ENCODE results near the gene MRPL30. TPM values are rescaled to one million over a fixed set of nuclear protein-coding genes. Genes with fewer than 3 reads are reported as not detected.

Gene MRPL30
- total RNA-seq, 1 experiment from 2014 or later: 28.7 TPM

- Mint-ChIP-seq H3K9me3 (no peaks in the 10 kb centered on the region), H3K4me3 (no peak overlapping the region), H3K4me1 (peaks cover 21% of the 10 kb centered on the region), H3K27ac (no peak overlapping the region), H3K27me3 (ENCODE audit: low read depth) (no peaks in the 10 kb centered on the region; the same call in 1 of the 2 replicates), H3K36me3 (peaks cover 16% of the 10 kb centered on the region)
- ATAC-seq: no peak
- DNase-seq (ENCODE audit: low spot score): no peak
- TF ChIP-seq IRF2 (CRISPR knock-in tag; IDR thresholded peaks at IDR 0.05; ENCODE audit: borderline replicate concordance, low read depth): no peak
- TF ChIP-seq AFF4 (CRISPR knock-in tag; IDR thresholded peaks at IDR 0.05; ENCODE audit: borderline replicate concordance): no peak
- no peak for TF ChIP-seq ZNF423 (CRISPR knock-in tag; IDR thresholded peaks at IDR 0.05)
- TF ChIP-seq ZNF219 (CRISPR knock-in tag; IDR thresholded peaks at IDR 0.05; ENCODE audit: borderline replicate concordance): no peak
- TF ChIP-seq, protein P1, sequence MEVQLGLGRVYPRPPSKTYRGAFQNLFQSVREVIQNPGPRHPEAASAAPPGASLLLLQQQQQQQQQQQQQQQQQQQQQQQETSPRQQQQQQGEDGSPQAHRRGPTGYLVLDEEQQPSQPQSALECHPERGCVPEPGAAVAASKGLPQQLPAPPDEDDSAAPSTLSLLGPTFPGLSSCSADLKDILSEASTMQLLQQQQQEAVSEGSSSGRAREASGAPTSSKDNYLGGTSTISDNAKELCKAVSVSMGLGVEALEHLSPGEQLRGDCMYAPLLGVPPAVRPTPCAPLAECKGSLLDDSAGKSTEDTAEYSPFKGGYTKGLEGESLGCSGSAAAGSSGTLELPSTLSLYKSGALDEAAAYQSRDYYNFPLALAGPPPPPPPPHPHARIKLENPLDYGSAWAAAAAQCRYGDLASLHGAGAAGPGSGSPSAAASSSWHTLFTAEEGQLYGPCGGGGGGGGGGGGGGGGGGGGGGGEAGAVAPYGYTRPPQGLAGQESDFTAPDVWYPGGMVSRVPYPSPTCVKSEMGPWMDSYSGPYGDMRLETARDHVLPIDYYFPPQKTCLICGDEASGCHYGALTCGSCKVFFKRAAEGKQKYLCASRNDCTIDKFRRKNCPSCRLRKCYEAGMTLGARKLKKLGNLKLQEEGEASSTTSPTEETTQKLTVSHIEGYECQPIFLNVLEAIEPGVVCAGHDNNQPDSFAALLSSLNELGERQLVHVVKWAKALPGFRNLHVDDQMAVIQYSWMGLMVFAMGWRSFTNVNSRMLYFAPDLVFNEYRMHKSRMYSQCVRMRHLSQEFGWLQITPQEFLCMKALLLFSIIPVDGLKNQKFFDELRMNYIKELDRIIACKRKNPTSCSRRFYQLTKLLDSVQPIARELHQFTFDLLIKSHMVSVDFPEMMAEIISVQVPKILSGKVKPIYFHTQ (CRISPR knock-in tag; IDR thresholded peaks at IDR 0.05): no peak
- TF ChIP-seq SOX15 (CRISPR knock-in tag; IDR thresholded peaks at IDR 0.05): no peak
- no peak for TF ChIP-seq HMGA2 (CRISPR knock-in tag; IDR thresholded peaks at IDR 0.05)
- no peak for TF ChIP-seq ZBTB43 (CRISPR knock-in tag; IDR thresholded peaks at IDR 0.05)
- CTCF ChIA-PET: no interaction called here
- POLR2A ChIA-PET: no interaction called here
These were observed 24.1 kb upstream of the MRPL30 start for GRCh38 chr2:99156891-99157290.

GRCh38 chr2:99158599-99158998, 22.4 kb upstream of the MRPL30 start:
- peak; percentile 11; the same call in 1 of the 2 replicates for ATAC-seq
- Mint-ChIP-seq H3K9me3 (no peaks in the 10 kb centered on the region), H3K36me3 (peaks cover 22% of the 10 kb centered on the region), H3K4me3 (no peak overlapping the region), H3K27ac (no peak overlapping the region; the same call in 1 of the 2 replicates), H3K4me1 (peaks cover 21% of the 10 kb centered on the region), H3K27me3 (ENCODE audit: low read depth) (no peaks in the 10 kb centered on the region; the same call in 1 of the 2 replicates)
- no peak for DNase-seq (ENCODE audit: low spot score)
- POLR2A ChIA-PET: interaction anchor here (1.0 kb wide), 1 partner anchor 23 kb away, joined by 3 read pairs; the partner anchor contains the start of genes MITD1 and MRPL30
- CTCF ChIA-PET: interaction anchor here (0.6 to 1.9 kb wide), 6 partner anchors 8 to 156 kb away, joined by 3 to 9 read pairs (median 6); partner anchors contain the start of genes C2orf15, MITD1 and MRPL30
- TF ChIP-seq FOXP1 (CRISPR knock-in tag; IDR thresholded peaks at IDR 0.05; ENCODE audit: borderline replicate concordance): no peak
- no peak for TF ChIP-seq ZNF423 (CRISPR knock-in tag; IDR thresholded peaks at IDR 0.05)
- TF ChIP-seq E2F1 (CRISPR knock-in tag; IDR thresholded peaks at IDR 0.05): no peak
- no peak for TF ChIP-seq IRF1 (CRISPR knock-in tag; IDR thresholded peaks at IDR 0.05)
- TF ChIP-seq GABPB1 (CRISPR knock-in tag; IDR thresholded peaks at IDR 0.05): no peak
- no peak for TF ChIP-seq SP1 (CRISPR knock-in tag; conservative IDR thresholded peaks at IDR 0.05)
- no peak for TF ChIP-seq ZBTB21 (CRISPR knock-in tag; IDR thresholded peaks at IDR 0.05; ENCODE audit: borderline replicate concordance)
- no peak for TF ChIP-seq PREB (CRISPR knock-in tag; IDR thresholded peaks at IDR 0.05; ENCODE audit: borderline replicate concordance)
- TF ChIP-seq, protein P1 (CRISPR knock-in tag; IDR thresholded peaks at IDR 0.05): no peak
- no peak for TF ChIP-seq AFF4 (CRISPR knock-in tag; IDR thresholded peaks at IDR 0.05; ENCODE audit: borderline replicate concordance)
